K562 (cell line): ENCODE data around the gene B2M.
"Not testable (repeated sequence)": the region's sequence is repeated elsewhere in the genome, so short reads cannot be mapped to it uniquely, and the experiment has no call there.

ENCODE experiments used
- KAT8 ChIP-seq: fragments of 450-650 bp; IDR thresholded peaks from 2 replicates; pipeline ENCODE4 v1.6.1; 2016; ENCODE audit warnings: low read depth, mild to moderate bottlenecking
- POLR2AphosphoS5 ChIP-seq: IDR thresholded peaks from 2 replicates; pipeline ENCODE4 v1.6.1; 2011; ENCODE audit warnings: mild to moderate bottlenecking, low read depth, low read length, moderate library complexity; ENCODE audit not compliant: control insufficient read depth, insufficient read depth
- SIN3A ChIP-seq, 2 experiments: fragments of 150-350 bp in 1 of 2; IDR thresholded peaks; 2 replicates each; pipeline ENCODE4 v1.6.1; 2011 to 2016; ENCODE audit warnings: borderline replicate concordance in 2 of 2, low read depth in 2 of 2, low read length in 2 of 2, mild to moderate bottlenecking in 2 of 2, moderate library complexity in 2 of 2; ENCODE audit not compliant: control insufficient read depth in 1 of 2
- SMARCB1 ChIP-seq: IDR thresholded peaks from 2 replicates; pipeline ENCODE4 v1.6.1; 2011; ENCODE audit warnings: improper control_type of control experiment, low read depth; ENCODE audit not compliant: insufficient read length

GRCh38 chr15:44689318-44689717 lies 22.0 kb upstream of the B2M start:
- TF ChIP-seq POLR2AphosphoS5; SMARCB1; SIN3A (IDR thresholded peaks at IDR 0.05; ENCODE audit: borderline replicate concordance in 2 of 2, control insufficient read depth in 1 of 2, low read depth in 2 of 2, low read length in 2 of 2); KAT8: not testable (repeated sequence)
